GM20431 (cell line): ENCODE measurements around the gene FRG2B.
"Not testable (repeated sequence)": the region's sequence is repeated elsewhere in the genome, so short reads cannot be mapped to it uniquely, and the experiment has no call there.

Experiments
- in situ Hi-C: fragments of 300-500 bp; cut with MseI, MboI; formaldehyde crosslinking; loops from one replicate; pipeline ENCODE4 v1.15.0; 2020; ENCODE audit warnings: low sequenced_read_pairs; ENCODE audit not compliant: unreplicated experiment

FRG2B gene

GRCh38 chr10:133603434-133603833, 23.2 kb downstream of the FRG2B start:
- in situ Hi-C loops: not testable (repeated sequence)

GRCh38 chr10:133600657-133601056, 25.9 kb downstream of the FRG2B start:
- in situ Hi-C loops: no loop called here

GRCh38 chr10:133599869-133600268, 26.7 kb downstream of the FRG2B start:
- in situ Hi-C loops: not testable (repeated sequence)

- in situ Hi-C loops: no loop called here
These were observed 33.9 kb downstream of the FRG2B start for GRCh38 chr10:133592716-133593115.

GRCh38 chr10:133590970-133591359, 35.6 kb downstream of the FRG2B start:
- in situ Hi-C loops: no loop called here

- in situ Hi-C loops: no loop called here
These were observed 36.2 kb downstream of the FRG2B start for GRCh38 chr10:133590226-133590969.

GRCh38 chr10:133577037-133577436, 49.6 kb downstream of the FRG2B start:
- in situ Hi-C loops: not testable (repeated sequence)
